Upper lobe of right lung (tissue), 1 donor: Measurements from ENCODE around the gene IL17RC. TPM values are rescaled to one million over a fixed set of nuclear protein-coding genes. Genes with fewer than 3 reads are reported as not detected.

Source experiments
- ATAC-seq: fragments of 200-7000 bp; cut with Tn5 transposase; one replicate; pipeline ENCODE4 v1.9.1; 2020; ENCODE audit warnings: mild to moderate bottlenecking, moderate library complexity
- DNase-seq: peaks from one replicate; pipeline ENCODE4 v3.0.0-alpha.2; 2020
- H3K27ac ChIP-seq: fragments of 200-600 bp; one replicate; pipeline ENCODE4 v1.8.0; 2022
- H3K27me3 ChIP-seq: fragments of 200-600 bp; one replicate; pipeline ENCODE4 v1.8.0; 2022; ENCODE audit warnings: mild to moderate bottlenecking
- H3K36me3 ChIP-seq: fragments of 200-600 bp; one replicate; pipeline ENCODE4 v1.8.0; 2022
- H3K4me1 ChIP-seq: fragments of 200-600 bp; one replicate; pipeline ENCODE4 v1.8.0; 2022
- H3K4me3 ChIP-seq: fragments of 200-600 bp; one replicate; pipeline ENCODE4 v1.8.0; 2022; ENCODE audit warnings: mild to moderate bottlenecking
- H3K9me3 ChIP-seq: fragments of 200-600 bp; one replicate; pipeline ENCODE4 v1.8.0; 2022
- CTCF ChIP-seq: fragments of 200-600 bp; IDR thresholded peaks from one replicate; pipeline ENCODE4 v1.8.0; 2022; ENCODE audit warnings: antibody characterized with exemption
- intact Hi-C: fragments of 100-400 bp; cut with DNase I; formaldehyde crosslinking; loops from one replicate; pipeline ENCODE4 v1.11.0; 2022
- total RNA-seq: library from RNA; stranded (reverse); fragmentation: NEBNext Ultra II Directional; extraction: Animal tissue kit (Norgen Biotek cat#: 25700); gene quantifications from one replicate; pipeline ENCODE4 v1.2.1, GENCODE V29; 2021
- donor health status: DM: no; HTN: yes; CAD: no; lungs with severe emphysema.

IL17RC gene
- total RNA-seq, 1 donor from 2014 or later, result 26.9 TPM

DNA sequence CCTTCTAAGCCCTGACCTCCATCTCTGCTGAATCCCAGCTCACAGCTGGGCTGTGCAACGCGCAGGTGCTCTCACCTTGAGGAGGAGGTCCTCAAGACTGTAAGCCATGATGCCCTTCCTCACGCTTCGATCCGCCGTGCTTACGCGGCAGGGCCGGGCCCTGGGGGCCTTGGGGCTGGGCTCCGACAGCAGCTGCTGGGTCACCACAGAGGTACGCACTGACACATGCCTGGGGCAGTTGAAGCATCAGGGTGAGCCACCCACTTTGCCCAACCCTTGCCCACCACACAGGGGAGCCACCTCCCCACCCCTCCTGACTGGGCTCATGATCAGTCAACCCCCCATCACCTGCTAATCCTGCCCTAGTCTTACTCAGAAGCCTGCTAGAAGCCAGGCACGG lies 39.9 kb upstream of the IL17RC start:
- no peak for TF ChIP-seq CTCF
- Histone ChIP-seq H3K9me3 (no peaks in the 10 kb centered on the region), H3K27ac (no peak overlapping the region), H3K4me3 (no peak overlapping the region), H3K36me3 (no peaks in the 10 kb centered on the region), H3K4me1 (no peaks in the 10 kb centered on the region), H3K27me3 (no peaks in the 10 kb centered on the region)
- intact Hi-C loops, result no loop called here
- no peak for DNase-seq
- no peak for ATAC-seq

GRCh38 chr3:9878700-9879099 lies 38.2 kb upstream of the IL17RC start:
- H3K27ac ChIP-seq, result no peak overlapping the region
- H3K4me3 ChIP-seq, result no peak overlapping the region
- intact Hi-C loops, result no loop called here
- no peaks in the 10 kb centered on the region for H3K9me3 ChIP-seq
- ATAC-seq (no peak), DNase-seq (no peak)
- H3K4me1 ChIP-seq, result no peaks in the 10 kb centered on the region
- no peaks in the 10 kb centered on the region for H3K36me3 ChIP-seq
- no peaks in the 10 kb centered on the region for H3K27me3 ChIP-seq
- TF ChIP-seq CTCF, result no peak

- DNase-seq, result no peak
- no peaks in the 10 kb centered on the region for H3K4me1 ChIP-seq
- no peak within 1 kb of the TSS for H3K27ac ChIP-seq
- H3K27me3 ChIP-seq, result no peaks in the 10 kb centered on the region
- no peaks in the 10 kb centered on the region for H3K9me3 ChIP-seq
- intact Hi-C loops, result no loop called here
- ATAC-seq, result no peak
- no peak within 1 kb of the TSS for H3K4me3 ChIP-seq
- no peaks in the 10 kb centered on the region for H3K36me3 ChIP-seq
- TF ChIP-seq CTCF, result no peak
Measured at GRCh38 chr3:9879830-9880549, 36.9 kb upstream of the IL17RC start, which contains the start of gene CIDEC. Gene CIDEC, minus strand, starts transcription at chr3:9880253. Its CDS starts 1,767 bp downstream, at chr3:9878486.

DNA sequence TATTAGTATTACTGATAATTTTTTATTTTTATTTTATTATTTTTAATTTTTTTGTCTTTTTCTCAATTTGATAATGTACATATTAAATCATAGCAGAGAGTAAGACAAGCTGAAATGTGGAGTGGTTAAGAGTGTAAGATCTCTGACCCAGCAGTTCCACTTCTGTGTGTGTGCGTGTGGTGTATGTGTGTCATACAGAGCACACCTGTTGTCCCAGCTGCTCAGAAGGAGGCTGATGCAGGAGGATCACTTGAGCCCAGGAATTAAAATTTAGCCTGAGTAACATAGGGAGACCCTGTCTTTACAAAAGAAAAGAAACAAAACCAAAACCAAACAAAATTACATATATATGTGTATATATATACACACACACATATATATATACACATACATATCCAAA lies 35.5 kb upstream of the IL17RC start:
- DNase-seq (no peak), ATAC-seq (no peak)
- no peak for TF ChIP-seq CTCF
- no peaks in the 10 kb centered on the region for H3K36me3 ChIP-seq
- H3K4me3 ChIP-seq, result no peak overlapping the region
- H3K4me1 ChIP-seq, result no peaks in the 10 kb centered on the region
- no peaks in the 10 kb centered on the region for H3K27me3 ChIP-seq
- H3K9me3 ChIP-seq, result no peaks in the 10 kb centered on the region
- no peak overlapping the region for H3K27ac ChIP-seq
- intact Hi-C loops, result no loop called here

DNA sequence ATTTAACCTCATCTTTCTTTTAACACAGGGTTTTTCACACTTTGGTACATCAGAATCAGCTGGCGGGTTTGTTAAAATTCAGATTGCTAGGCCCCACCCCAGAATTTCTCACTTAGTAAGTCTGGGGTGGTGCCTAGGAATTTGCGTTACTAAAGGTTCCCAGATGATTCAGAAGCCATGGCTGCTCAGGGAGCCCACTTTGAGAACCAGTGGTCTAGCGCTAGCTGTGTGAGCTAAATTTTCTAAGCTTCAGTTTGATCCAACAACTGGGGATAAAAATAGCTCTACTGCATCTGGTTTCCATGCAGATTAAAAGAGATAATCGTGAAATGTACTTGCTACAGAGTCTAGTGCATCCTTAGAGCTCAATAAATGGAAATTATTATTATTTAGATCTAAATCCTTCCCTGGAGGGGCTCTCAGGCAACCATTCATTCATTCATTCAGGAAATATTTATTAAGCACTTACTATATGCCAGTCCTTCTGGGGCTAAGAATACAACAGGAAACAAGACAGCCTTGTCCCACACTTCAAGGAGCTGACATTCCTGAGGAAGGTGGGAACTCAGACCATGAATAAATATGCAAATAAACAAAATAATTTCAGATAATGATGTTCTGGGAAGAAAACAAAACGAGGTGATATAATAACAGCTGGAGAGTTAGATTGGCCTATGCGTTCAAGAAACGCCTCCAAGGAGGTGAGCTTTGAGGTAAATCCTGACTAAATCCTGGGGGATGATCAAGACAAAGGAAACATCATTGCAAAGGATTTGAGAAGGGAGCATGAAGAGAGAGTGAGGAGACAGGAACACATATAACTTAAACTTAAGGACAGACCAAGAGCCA lies 33.0 kb upstream of the IL17RC start:
- DNase-seq, result no peak
- H3K4me3 ChIP-seq, result no peak overlapping the region
- no peaks in the 10 kb centered on the region for H3K36me3 ChIP-seq
- intact Hi-C loops, result no loop called here
- ATAC-seq, result no peak
- no peak for TF ChIP-seq CTCF
- no peaks in the 10 kb centered on the region for H3K9me3 ChIP-seq
- no peaks in the 10 kb centered on the region for H3K27me3 ChIP-seq
- no peak overlapping the region for H3K27ac ChIP-seq
- H3K4me1 ChIP-seq, result no peaks in the 10 kb centered on the region
